ENCODE data around the gene R3HDM4. TPM values are rescaled to one million over a fixed set of nuclear protein-coding genes. Genes with fewer than 3 reads are reported as not detected.
A peak's percentile ranks its signal among the peaks of the same experiment; 100 is the strongest.

Gene R3HDM4
- total and polyA plus RNA-seq, 5 donors: 18.6 to 31.2 (median 23.6) TPM

DNA sequence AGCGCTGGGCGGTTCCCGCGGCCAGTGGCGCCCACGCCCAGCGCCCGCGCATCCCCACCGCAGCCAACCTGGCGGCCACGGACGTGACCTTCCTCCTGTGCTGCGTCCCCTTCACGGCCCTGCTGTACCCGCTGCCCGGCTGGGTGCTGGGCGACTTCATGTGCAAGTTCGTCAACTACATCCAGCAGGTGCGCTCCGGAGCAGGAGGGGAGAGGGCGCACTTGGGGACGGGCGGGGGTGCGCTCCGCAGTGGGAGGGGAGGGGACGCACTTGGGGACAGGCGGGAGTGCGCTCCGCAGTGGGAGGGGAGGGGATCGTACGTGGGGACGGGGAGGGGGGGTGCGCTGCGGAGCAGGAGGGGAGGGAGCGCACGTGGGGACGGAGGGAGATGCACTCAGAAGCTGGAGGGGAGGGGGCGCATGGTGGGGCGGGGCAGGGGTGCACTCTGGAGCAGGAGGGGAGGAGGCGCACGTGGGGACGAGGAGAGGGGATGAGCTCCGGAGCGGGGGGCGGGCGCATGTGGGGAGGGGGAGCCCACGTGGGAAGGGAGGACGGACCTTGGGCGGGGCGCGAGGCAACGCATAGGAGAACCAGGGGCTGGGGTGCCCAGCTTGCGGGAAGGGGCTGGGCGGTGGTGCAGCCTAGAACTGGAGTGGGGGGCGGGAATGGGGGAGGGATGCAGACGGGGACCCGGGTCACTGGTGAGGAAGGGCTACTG is 5.6 kb upstream of the R3HDM4 start:
- intact Hi-C loops (cut with DNase I): loop anchor here in 3 of 4 donors (5.0 to 10.0 kb wide), 2 partner anchors 54 to 61 kb away; partner anchors contain the start of gene CFD (in 1 of the 3)
- 3% methylated on average over 58 of the region's 58 CpGs for WGBS
- ATAC-seq (no peak), DNase-seq (no peak)
- Histone ChIP-seq H3K4me1 (ENCODE audit: control insufficient read depth, insufficient read depth, low read length) (peaks cover under 1% of the 10 kb centered on the region), H3K27me3 (ENCODE audit: control insufficient read depth, insufficient read depth) (no peaks in the 10 kb centered on the region), H3K4me3 (ENCODE audit: low read length) (no peak overlapping the region), H3K9me3 (ENCODE audit: control insufficient read depth, low read length) (no peaks in the 10 kb centered on the region), H3K27ac (ENCODE audit: low read length) (no peak overlapping the region)

DNA sequence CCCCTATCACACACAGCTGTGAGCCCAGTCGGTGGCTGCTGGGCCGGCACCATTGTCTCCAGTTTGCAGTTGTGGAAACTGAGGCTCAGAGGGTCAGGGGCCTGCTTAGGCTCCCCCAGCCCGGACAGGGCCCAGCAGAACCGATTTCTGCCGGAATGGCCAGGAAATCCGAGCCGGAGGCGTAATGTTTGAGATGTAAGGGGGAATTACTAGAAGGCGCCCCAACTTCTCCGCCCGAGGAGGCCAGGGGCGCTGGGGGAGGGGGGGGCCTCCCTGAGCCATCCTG is 5.1 kb upstream of the R3HDM4 start:
- Histone ChIP-seq H3K4me3 (ENCODE audit: low read length) (no peak overlapping the region), H3K4me1 (ENCODE audit: control insufficient read depth, insufficient read depth, low read length) (peaks cover 2% of the 10 kb centered on the region), H3K27ac (ENCODE audit: low read length) (no peak overlapping the region), H3K27me3 (ENCODE audit: control insufficient read depth, insufficient read depth) (no peaks in the 10 kb centered on the region), H3K9me3 (ENCODE audit: control insufficient read depth, low read length) (no peaks in the 10 kb centered on the region)
- no peak for DNase-seq
- WGBS: 5% methylated on average over 12 of the region's 12 CpGs
- intact Hi-C loops (cut with DNase I): loop anchor here in 3 of 4 donors (5.0 to 10.0 kb wide), 2 partner anchors 53 to 61 kb away; partner anchors contain the start of gene CFD (in 1 of the 3)
- ATAC-seq: no peak

DNA sequence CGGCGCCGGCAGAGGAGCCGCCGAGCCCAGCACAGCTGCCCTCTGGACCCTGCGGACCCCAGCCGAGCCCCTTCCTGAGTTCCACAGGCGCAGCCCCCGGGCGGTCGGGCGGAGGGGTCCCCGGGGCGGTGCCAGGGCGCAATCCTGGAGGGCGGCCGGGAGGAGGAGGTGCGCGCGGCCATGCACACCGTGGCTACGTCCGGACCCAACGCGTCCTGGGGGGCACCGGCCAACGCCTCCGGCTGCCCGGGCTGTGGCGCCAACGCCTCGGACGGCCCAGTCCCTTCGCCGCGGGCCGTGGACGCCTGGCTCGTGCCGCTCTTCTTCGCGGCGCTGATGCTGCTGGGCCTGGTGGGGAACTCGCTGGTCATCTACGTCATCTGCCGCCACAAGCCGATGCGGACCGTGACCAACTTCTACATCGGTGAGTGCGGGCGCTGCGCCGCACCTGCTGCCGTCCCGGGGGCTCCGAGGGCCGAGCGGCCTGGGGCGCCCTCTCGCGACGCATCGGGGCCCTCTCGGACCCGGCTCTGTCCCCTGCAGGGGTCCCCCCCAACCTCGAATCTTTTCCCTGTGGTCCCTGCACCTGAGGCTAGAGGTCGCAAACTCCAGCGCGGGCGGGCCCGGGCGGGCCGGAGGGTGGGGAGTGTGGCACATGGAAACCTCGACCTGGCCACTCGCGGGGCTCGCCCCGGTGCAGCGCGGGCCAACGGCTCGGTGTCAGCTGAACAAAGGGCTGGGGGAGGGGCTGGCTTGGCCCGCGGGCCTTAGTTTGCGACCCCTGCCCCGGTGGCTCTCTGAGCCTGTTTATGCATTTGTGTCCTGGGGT is 4.5 kb upstream of the R3HDM4 start, which contains the start of gene KISS1R:
Gene KISS1R, plus strand, starts transcription at position 11 of the 829 bp plus-strand sequence. Its CDS starts 170 bp downstream, at position 181.
- H3K27me3 ChIP-seq (ENCODE audit: control insufficient read depth, insufficient read depth): no peaks in the 10 kb centered on the region

DNA sequence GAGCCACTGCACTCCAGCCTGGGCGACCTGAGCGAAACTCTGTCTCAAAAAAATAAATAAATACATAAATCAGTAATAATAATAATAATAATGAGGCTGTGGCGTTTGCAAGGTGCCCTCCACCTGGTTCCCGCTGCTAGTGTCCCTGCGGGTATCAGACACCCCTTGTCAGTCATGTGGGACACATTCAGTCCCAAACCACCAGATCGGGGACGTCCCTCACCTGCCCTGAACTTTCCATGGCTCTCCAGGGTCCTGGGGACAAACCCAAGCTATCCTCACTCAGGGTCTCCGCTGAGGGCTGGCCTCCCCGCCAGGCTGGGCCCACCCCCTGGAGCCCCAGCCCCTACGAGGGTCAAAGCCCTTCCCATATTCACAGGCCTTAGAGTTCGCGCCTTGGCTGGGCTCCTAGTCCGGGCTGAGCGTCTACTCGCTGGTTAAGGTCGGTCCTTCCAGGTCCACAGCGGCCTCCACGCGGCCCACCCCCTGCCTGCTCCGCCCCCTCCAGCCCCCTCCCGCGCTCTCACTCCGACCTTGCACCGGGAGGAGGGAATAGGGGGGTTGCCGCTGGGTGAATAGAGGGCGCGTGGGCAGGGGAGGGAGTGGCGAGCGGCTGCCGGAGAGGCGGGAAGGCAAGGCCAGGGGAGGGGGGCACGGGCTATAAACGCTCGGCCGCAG is 3.8 kb upstream of the R3HDM4 start:
- Histone ChIP-seq H3K4me1 (ENCODE audit: control insufficient read depth, insufficient read depth, low read length) (peaks cover 2% of the 10 kb centered on the region), H3K9me3 (ENCODE audit: control insufficient read depth, low read length) (no peaks in the 10 kb centered on the region), H3K4me3 (ENCODE audit: low read length) (peak overlapping the region; percentile 20), H3K27me3 (ENCODE audit: control insufficient read depth, insufficient read depth) (no peaks in the 10 kb centered on the region), H3K27ac (ENCODE audit: low read length) (no peak overlapping the region)
- intact Hi-C loops (cut with DNase I): loop anchor here in 3 of 4 donors (5.0 to 10.0 kb wide), 2 partner anchors 52 to 59 kb away; partner anchors contain the start of gene CFD (in 1 of the 3)
- 17% methylated on average over 35 of the region's 35 CpGs for WGBS
- no peak for DNase-seq
- no peak for ATAC-seq

More for the DNA sequence above, 4.5 kb upstream of the R3HDM4 start, which contains the start of gene KISS1R:
- H3K27ac ChIP-seq (ENCODE audit: low read length): no peak within 1 kb of the TSS
- ATAC-seq (no peak), DNase-seq (peak in 1 of 3 donors; percentile 57)
- H3K4me1 ChIP-seq (ENCODE audit: control insufficient read depth, insufficient read depth, low read length): peaks cover 2% of the 10 kb centered on the region
- intact Hi-C loops (cut with DNase I): loop anchor here in 3 of 4 donors (5.0 to 10.0 kb wide), 2 partner anchors 53 to 60 kb away; partner anchors contain the start of gene CFD (in 1 of the 3)
- H3K4me3 ChIP-seq (ENCODE audit: low read length): peak within 1 kb of the TSS; percentile 20
- under 1% methylated on average over 87 of the region's 87 CpGs for WGBS
- H3K9me3 ChIP-seq (ENCODE audit: control insufficient read depth, low read length): no peaks in the 10 kb centered on the region

DNA sequence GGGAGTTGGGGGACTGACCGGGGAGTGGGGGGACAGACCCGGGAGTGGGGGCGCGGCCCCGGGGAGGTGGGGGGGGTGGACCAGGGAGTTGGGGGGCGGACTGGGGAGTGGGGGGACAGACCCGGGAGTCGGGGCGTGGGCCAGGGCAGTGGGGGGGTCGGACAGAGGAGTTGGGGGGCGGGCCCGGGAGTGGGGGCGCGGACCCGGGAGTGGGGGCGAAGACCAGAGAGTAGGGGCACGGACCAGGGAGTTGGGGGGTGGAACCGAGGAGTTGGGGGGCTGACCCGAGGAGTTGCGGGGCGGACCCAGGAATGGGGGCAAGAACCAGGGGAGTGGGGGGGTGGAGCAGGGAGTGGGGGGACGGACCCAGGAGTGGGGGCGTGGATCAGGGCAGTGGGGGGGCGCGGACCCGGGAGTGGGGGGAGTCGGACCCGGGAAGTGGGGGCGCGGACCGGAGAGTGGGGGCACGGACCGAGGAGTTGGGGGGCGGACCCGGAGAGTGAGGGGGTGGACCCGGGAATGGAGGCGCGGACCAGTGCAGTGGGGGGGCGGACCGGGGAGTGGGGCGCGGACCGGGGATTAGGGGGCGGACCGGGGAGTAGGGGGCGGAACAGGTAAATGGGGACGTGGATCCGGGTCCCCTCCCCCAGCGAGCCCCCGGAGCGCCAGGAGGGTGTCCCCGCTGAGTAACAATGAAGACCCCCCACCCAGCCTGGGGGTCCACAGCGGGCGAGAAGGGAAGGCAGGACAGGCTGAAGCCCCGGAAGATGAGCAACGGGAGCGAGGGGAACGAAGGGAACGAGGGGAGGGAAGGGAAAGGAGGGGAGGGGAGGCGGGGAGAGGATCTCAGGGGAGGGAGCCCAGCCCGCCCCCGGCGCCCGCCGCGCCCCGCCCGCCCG is 589 bp downstream of the R3HDM4 start:
- peaks cover 2% of the 10 kb centered on the region for H3K4me1 ChIP-seq (ENCODE audit: control insufficient read depth, insufficient read depth, low read length)
- WGBS: 5% methylated on average over 65 of the region's 69 CpGs
- DNase-seq: peak in 2 of 3 donors; percentile 75 to 77

DNA sequence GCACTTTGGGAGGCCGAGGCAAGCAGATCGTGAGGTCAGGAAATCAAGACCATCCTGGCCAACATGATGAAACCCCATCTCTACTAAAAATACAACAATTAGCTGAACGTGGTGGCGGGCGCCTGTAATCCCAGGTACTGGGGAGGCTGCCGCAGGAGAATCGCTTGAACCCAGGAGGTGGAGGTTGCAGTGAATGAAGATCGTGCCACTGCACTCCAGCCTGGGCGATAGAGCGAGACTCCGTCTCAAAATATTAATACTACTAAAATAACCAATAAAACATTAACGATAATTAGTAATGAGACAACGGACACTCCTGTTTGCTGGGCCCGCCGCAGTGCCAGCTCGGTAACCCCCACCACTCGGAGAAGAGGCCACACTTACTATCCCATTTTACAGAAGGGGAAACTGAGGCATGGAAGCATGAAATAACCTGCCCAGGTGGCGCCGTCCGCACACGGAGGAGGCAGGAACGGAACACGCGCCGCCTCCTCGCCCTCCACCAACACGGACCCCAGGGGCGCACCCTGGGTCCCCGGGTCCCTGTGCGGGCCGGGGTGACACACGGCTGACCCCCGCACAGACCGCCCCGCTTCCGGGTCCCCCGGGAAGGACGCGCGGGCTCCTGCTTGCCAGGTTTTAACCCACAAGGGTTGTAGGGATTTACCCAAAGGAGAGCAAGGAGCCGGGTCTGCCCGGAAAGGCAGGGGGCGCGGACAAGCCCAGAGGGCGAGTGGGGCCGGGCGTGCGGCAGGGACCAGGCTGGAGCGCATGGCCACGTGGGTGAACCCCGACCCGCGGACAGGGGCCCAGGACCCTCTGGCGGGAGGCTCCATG is 1.6 kb downstream of the R3HDM4 start:
- H3K27me3 ChIP-seq (ENCODE audit: control insufficient read depth, insufficient read depth): no peaks in the 10 kb centered on the region
- peak; percentile 8 to 21 for ATAC-seq
- no peaks in the 10 kb centered on the region for H3K9me3 ChIP-seq (ENCODE audit: control insufficient read depth, low read length)
- H3K27ac ChIP-seq (ENCODE audit: low read length): no peak overlapping the region
- H3K4me1 ChIP-seq (ENCODE audit: control insufficient read depth, insufficient read depth, low read length): peaks cover 2% of the 10 kb centered on the region
- H3K4me3 ChIP-seq (ENCODE audit: low read length): no peak overlapping the region
- peak in 2 of 3 donors; percentile 65 to 67 for DNase-seq
- intact Hi-C loops (cut with DNase I): loop anchor here in 2 of 4 donors (10.0 kb wide), 1 partner anchor 47 kb away; no protein-coding TSS in a partner anchor
- WGBS: 82% methylated on average over 54 of the region's 54 CpGs

More for the DNA sequence above, 589 bp downstream of the R3HDM4 start:
- intact Hi-C loops (cut with DNase I): loop anchor here in 2 of 4 donors (10.0 kb wide), 1 partner anchor 48 kb away; no protein-coding TSS in a partner anchor
- H3K4me3 ChIP-seq (ENCODE audit: low read length): peak overlapping the region; percentile 100
- ATAC-seq: peak; percentile 6 to 10
- peak overlapping the region; percentile 69 for H3K27ac ChIP-seq (ENCODE audit: low read length)
- H3K9me3 ChIP-seq (ENCODE audit: control insufficient read depth, low read length): no peaks in the 10 kb centered on the region
- no peaks in the 10 kb centered on the region for H3K27me3 ChIP-seq (ENCODE audit: control insufficient read depth, insufficient read depth)

DNA sequence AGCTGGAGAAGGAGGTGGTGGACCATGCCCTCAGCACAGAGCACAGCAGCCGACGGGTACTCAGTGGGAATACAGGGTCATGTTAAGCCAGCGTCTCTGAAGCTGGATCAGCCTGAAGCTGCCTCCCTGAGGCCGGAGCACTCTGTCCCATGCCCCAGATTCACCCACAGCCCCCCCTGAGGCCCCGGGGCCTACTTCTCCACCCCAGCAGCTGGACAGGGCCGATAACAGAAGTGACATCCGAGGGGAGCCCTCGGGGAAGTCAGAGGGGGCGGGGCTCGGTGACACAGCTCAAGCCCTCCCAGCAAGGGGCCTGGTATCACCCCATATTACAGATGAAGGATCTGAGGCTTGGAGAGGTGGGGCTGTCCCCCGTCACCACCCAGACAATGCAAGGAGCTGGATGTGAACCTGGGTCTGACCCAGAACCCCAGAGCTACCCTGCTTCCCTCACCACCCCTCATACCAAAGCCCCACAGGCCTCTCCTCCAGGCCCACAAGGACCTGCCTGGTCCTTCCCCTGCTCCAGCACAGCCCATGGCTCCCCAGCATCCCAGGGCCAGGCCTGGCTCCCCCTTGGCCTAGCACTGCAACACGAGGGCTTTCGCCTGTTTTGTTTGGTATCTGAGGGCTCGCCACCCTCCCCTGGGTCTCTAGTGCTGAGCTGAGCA is 5.7 kb downstream of the R3HDM4 start:
- ATAC-seq (peak in 1 of 2 donors; percentile 8), DNase-seq (no peak)
- Histone ChIP-seq H3K4me1 (ENCODE audit: control insufficient read depth, insufficient read depth, low read length) (no peaks in the 10 kb centered on the region), H3K9me3 (ENCODE audit: control insufficient read depth, low read length) (no peaks in the 10 kb centered on the region), H3K27me3 (ENCODE audit: control insufficient read depth, insufficient read depth) (no peaks in the 10 kb centered on the region), H3K27ac (ENCODE audit: low read length) (no peak overlapping the region), H3K4me3 (ENCODE audit: low read length) (no peak overlapping the region)
- WGBS: 66% methylated on average over 14 of the region's 14 CpGs
- intact Hi-C loops (cut with DNase I): no loop called here

DNA sequence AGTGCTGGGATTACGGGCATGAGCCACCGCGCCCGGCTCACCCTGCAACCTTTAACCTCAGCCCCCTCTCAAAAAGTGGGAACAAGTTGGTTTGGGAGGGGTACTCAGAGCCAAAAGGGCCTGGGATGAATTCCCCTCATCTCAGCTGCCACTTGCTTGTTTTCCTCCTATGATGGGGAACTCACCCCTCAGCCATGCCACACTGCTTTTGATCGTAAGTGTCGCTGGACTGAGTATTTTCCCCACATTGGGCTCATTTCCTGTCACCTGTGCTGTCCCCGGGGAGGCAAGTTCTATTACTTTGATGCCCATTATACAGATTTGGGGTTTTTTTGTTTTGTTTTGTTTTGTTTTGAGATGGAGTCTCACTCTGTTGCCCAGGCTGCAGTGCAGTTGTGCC is 6.5 kb downstream of the R3HDM4 start:
- Histone ChIP-seq H3K27ac (ENCODE audit: low read length) (no peak overlapping the region), H3K27me3 (ENCODE audit: control insufficient read depth, insufficient read depth) (no peaks in the 10 kb centered on the region), H3K9me3 (ENCODE audit: control insufficient read depth, low read length) (no peaks in the 10 kb centered on the region), H3K4me3 (ENCODE audit: low read length) (no peak overlapping the region), H3K4me1 (ENCODE audit: control insufficient read depth, insufficient read depth, low read length) (no peaks in the 10 kb centered on the region)
- ATAC-seq (no peak), DNase-seq (no peak)
- intact Hi-C loops (cut with DNase I): no loop called here
- WGBS: 94% methylated on average over 7 of the region's 7 CpGs

DNA sequence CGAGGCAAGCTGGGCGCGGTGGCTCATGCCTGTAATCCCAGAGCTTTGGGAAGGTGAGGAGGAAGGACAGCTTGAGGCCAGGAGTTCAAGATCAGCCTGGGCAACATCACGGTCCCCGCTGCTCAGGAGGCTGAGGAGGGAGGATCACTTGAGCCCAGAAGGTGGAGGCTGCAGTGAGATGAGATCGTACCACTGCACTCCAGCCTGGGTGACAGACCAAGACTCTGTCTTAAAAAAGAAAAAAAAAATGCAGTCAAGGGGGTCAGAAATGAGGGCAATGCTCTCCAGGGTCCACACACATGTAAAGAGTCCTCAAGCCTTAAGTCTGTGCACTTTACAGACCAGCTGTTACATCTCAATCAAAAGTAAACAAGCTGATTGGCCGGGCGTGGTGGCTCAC is 8.5 kb downstream of the R3HDM4 start:
- WGBS: 93% methylated on average over 8 of the region's 8 CpGs
- H3K27me3 ChIP-seq (ENCODE audit: control insufficient read depth, insufficient read depth): no peaks in the 10 kb centered on the region
- ATAC-seq (no peak), DNase-seq (no peak)
- H3K4me1 ChIP-seq (ENCODE audit: control insufficient read depth, insufficient read depth, low read length): no peaks in the 10 kb centered on the region
- no peaks in the 10 kb centered on the region for H3K9me3 ChIP-seq (ENCODE audit: control insufficient read depth, low read length)
- intact Hi-C loops (cut with DNase I): no loop called here
- no peak overlapping the region for H3K27ac ChIP-seq (ENCODE audit: low read length)
- no peak overlapping the region for H3K4me3 ChIP-seq (ENCODE audit: low read length)
